22Rv1 (cell line): Measurements from ENCODE around the gene EXD1.

ENCODE experiments used
- ZFX ChIP-seq: fragments of 450-650 bp; IDR thresholded peaks from 2 replicates; pipeline ENCODE4 v1.6.1; 2017; ENCODE audit warnings: antibody characterized with exemption, borderline replicate concordance
- TF ChIP-seq, protein P1 (sequence below): fragments of 450-650 bp; IDR thresholded peaks from 2 replicates; pipeline ENCODE4 v1.5.1; 2017; ENCODE audit warnings: mild to moderate bottlenecking

- TF ChIP-seq, protein P1, sequence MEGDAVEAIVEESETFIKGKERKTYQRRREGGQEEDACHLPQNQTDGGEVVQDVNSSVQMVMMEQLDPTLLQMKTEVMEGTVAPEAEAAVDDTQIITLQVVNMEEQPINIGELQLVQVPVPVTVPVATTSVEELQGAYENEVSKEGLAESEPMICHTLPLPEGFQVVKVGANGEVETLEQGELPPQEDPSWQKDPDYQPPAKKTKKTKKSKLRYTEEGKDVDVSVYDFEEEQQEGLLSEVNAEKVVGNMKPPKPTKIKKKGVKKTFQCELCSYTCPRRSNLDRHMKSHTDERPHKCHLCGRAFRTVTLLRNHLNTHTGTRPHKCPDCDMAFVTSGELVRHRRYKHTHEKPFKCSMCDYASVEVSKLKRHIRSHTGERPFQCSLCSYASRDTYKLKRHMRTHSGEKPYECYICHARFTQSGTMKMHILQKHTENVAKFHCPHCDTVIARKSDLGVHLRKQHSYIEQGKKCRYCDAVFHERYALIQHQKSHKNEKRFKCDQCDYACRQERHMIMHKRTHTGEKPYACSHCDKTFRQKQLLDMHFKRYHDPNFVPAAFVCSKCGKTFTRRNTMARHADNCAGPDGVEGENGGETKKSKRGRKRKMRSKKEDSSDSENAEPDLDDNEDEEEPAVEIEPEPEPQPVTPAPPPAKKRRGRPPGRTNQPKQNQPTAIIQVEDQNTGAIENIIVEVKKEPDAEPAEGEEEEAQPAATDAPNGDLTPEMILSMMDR: no peak
- no peak for TF ChIP-seq ZFX
Observed at GRCh38 chr15:41139619-41140018, 90.9 kb downstream of the EXD1 start.
